Hepatocyte (in vitro differentiated cells): Measurements from ENCODE around the gene GPNMB. TPM values are rescaled to one million over a fixed set of nuclear protein-coding genes. Genes with fewer than 3 reads are reported as not detected.

Experiments used
- DNase-seq: peaks from one replicate; pipeline ENCODE4 v3.0.0-alpha.2; 2016; ENCODE audit warnings: low spot score
- H2AFZ ChIP-seq: fragments of 200-600 bp; sonication (generic); 2 replicates; pipeline ENCODE4 v1.6.0; 2016; ENCODE audit warnings: antibody characterized with exemption, mild to moderate bottlenecking
- H3K27ac ChIP-seq: fragments of 200-600 bp; sonication (generic); 2 replicates; pipeline ENCODE4 v1.5.1; 2016; ENCODE audit warnings: mild to moderate bottlenecking
- H3K27me3 ChIP-seq: fragments of 200-600 bp; sonication (generic); 2 replicates; pipeline ENCODE4 v1.6.1; 2016
- H3K36me3 ChIP-seq: fragments of 200-600 bp; sonication (generic); replicated peaks from 2 replicates; pipeline ENCODE4 v1.5.1; 2016; ENCODE audit warnings: low read depth; ENCODE audit not compliant: insufficient read depth
- H3K4me1 ChIP-seq: fragments of 200-600 bp; sonication (generic); 2 replicates; pipeline ENCODE4 v1.5.1; 2016; ENCODE audit warnings: mild to moderate bottlenecking, moderate library complexity; ENCODE audit not compliant: insufficient read depth
- H3K4me2 ChIP-seq: fragments of 200-600 bp; sonication (generic); 2 replicates; pipeline ENCODE4 v1.6.0; 2016
- H3K4me3 ChIP-seq: fragments of 200-600 bp; sonication (generic); 2 replicates; pipeline ENCODE4 v1.5.1; 2016; ENCODE audit warnings: mild to moderate bottlenecking
- H3K79me2 ChIP-seq: fragments of 200-600 bp; sonication (generic); 2 replicates; pipeline ENCODE4 v1.6.0; 2017; ENCODE audit warnings: mild to moderate bottlenecking
- H3K9me2 ChIP-seq: fragments of 200-600 bp; sonication (generic); replicated peaks from 2 replicates; pipeline ENCODE4 v1.6.0; 2017; ENCODE audit warnings: mild to moderate bottlenecking; ENCODE audit not compliant: insufficient read depth
- H3K9me3 ChIP-seq: fragments of 200-600 bp; sonication (generic); 2 replicates; pipeline ENCODE4 v1.5.1; 2016; ENCODE audit warnings: low read depth, mild to moderate bottlenecking
- H4K20me1 ChIP-seq: fragments of 200-600 bp; sonication (generic); 2 replicates; pipeline ENCODE4 v1.6.0; 2016; ENCODE audit warnings: mild to moderate bottlenecking; ENCODE audit not compliant: insufficient read depth, poor library complexity, severe bottlenecking
- CTCF ChIP-seq: fragments of 200-600 bp; sonication (generic); IDR thresholded peaks from 2 replicates; pipeline ENCODE4 v1.5.1; 2016; ENCODE audit warnings: antibody characterized with exemption, mild to moderate bottlenecking; ENCODE audit not compliant: poor library complexity
- EZH2 ChIP-seq: fragments of 200-600 bp; sonication (generic); IDR thresholded peaks from 2 replicates; pipeline ENCODE4 v1.6.1; 2016; ENCODE audit warnings: antibody characterized with exemption, mild to moderate bottlenecking, borderline replicate concordance
- EZH2phosphoT487 ChIP-seq: fragments of 200-600 bp; sonication (generic); IDR thresholded peaks from one replicate; pipeline ENCODE4 v1.6.1; 2018; ENCODE audit warnings: antibody characterized with exemption, mild to moderate bottlenecking, low read depth, moderate library complexity; ENCODE audit not compliant: unreplicated experiment, severe bottlenecking
- WGBS: methylation state at CpG from one replicate; pipeline ENCODE4 v1.1.6; 2016; ENCODE audit warnings: low lambda C conversion rate; ENCODE audit errors: missing lambda C conversion rate; 5-methylcytosine and 5-hydroxymethylcytosine counted together
- polyA plus RNA-seq: library from polyadenylated mRNA; unstranded; fragments of >200 nt; fragmentation: Nextera tagmentation; extraction: Ambion mirVana; gene quantifications from 2 replicates; pipeline ENCODE4 v1.2.1, GENCODE V29; 2016
- total RNA-seq: library from RNA; depleted of rRNA; stranded (reverse); fragments of >200 nt; gene quantifications from 2 replicates; pipeline ENCODE4 v1.2.3, GENCODE V29; 2014

GPNMB gene
- total and polyA plus RNA-seq, 2 experiments from 2014 or later: 32.1 to 36.3 TPM

- H3K9me3 ChIP-seq: no peaks in the 10 kb centered on the region
- H3K27ac ChIP-seq: no peak overlapping the region
- H3K79me2 ChIP-seq: no peaks in the 10 kb centered on the region
- no peaks in the 10 kb centered on the region for H3K9me2 ChIP-seq
- H3K4me3 ChIP-seq: no peak overlapping the region
- H2AFZ ChIP-seq: no peak overlapping the region
- no peak overlapping the region for H3K4me2 ChIP-seq
- H3K36me3 ChIP-seq: no peaks in the 10 kb centered on the region
- no peaks in the 10 kb centered on the region for H3K4me1 ChIP-seq
- DNase-seq: no peak
- WGBS: 69% methylated on average over 7 of the region's 7 CpGs
- no peaks in the 10 kb centered on the region for H4K20me1 ChIP-seq
- no peaks in the 10 kb centered on the region for H3K27me3 ChIP-seq
- TF ChIP-seq EZH2 (no peak), EZH2phosphoT487 (no peak), CTCF (no peak)
Observed at GRCh38 chr7:23256731-23257130, 10.2 kb downstream of the GPNMB start.

- Histone ChIP-seq H3K9me2 (no peaks in the 10 kb centered on the region), H3K4me2 (no peak overlapping the region), H3K4me1 (no peaks in the 10 kb centered on the region), H4K20me1 (no peaks in the 10 kb centered on the region), H3K27me3 (no peaks in the 10 kb centered on the region), H3K36me3 (no peaks in the 10 kb centered on the region), H3K79me2 (no peaks in the 10 kb centered on the region), H2AFZ (no peak overlapping the region), H3K9me3 (no peaks in the 10 kb centered on the region), H3K27ac (no peak overlapping the region), H3K4me3 (no peak overlapping the region)
- TF ChIP-seq EZH2phosphoT487 (no peak), EZH2 (no peak), CTCF (no peak)
- WGBS: 91% methylated on average over 10 of the region's 10 CpGs
- no peak for DNase-seq
Observed at GRCh38 chr7:23260371-23260770, 13.8 kb downstream of the GPNMB start.

GRCh38 chr7:23261843-23262452 lies 15.4 kb downstream of the GPNMB start:
- Histone ChIP-seq H3K79me2 (no peaks in the 10 kb centered on the region), H3K9me3 (no peaks in the 10 kb centered on the region), H3K4me1 (no peaks in the 10 kb centered on the region), H3K4me3 (no peak overlapping the region), H3K27me3 (no peaks in the 10 kb centered on the region), H3K9me2 (no peaks in the 10 kb centered on the region), H3K27ac (no peak overlapping the region), H3K4me2 (no peak overlapping the region), H4K20me1 (no peaks in the 10 kb centered on the region), H2AFZ (no peak overlapping the region), H3K36me3 (no peaks in the 10 kb centered on the region)
- peak; percentile 81 for DNase-seq
- 8% methylated on average over 7 of the region's 7 CpGs for WGBS
- TF ChIP-seq EZH2 (no peak), CTCF (peak; percentile 81)

GRCh38 chr7:23264916-23265458 lies 18.4 kb downstream of the GPNMB start:
- H3K36me3 ChIP-seq: no peaks in the 10 kb centered on the region
- 85% methylated on average over 7 of the region's 7 CpGs for WGBS
- TF ChIP-seq CTCF (no peak), EZH2 (no peak), EZH2phosphoT487 (no peak)

More at GRCh38 chr7:23264916-23265458, 18.4 kb downstream of the GPNMB start:
- Histone ChIP-seq H3K4me2 (no peak overlapping the region), H3K27ac (no peak overlapping the region), H3K79me2 (no peaks in the 10 kb centered on the region), H3K9me2 (no peaks in the 10 kb centered on the region), H3K4me1 (no peaks in the 10 kb centered on the region), H4K20me1 (no peaks in the 10 kb centered on the region), H3K9me3 (no peaks in the 10 kb centered on the region), H3K4me3 (no peak overlapping the region), H3K27me3 (no peaks in the 10 kb centered on the region), H2AFZ (no peak overlapping the region)
- DNase-seq: no peak
